SK-N-SH (cell line): ENCODE measurements around the gene FDX1.

Experiments
- CHD2 ChIP-seq: fragments of 150-350 bp; IDR thresholded peaks from 2 replicates; pipeline ENCODE4 v1.6.1; 2018; ENCODE audit warnings: low read length; ENCODE audit not compliant: partially characterized antibody
- EP300 ChIP-seq, 2 experiments: IDR thresholded peaks; 2 replicates each; pipeline versions ENCODE4 v1.4.0 to v1.6.1; 2012; ENCODE audit warnings: borderline replicate concordance in 1 of 2, low read depth in 1 of 2, low read length in 1 of 2
- GABPA ChIP-seq: IDR thresholded peaks from 2 replicates; pipeline ENCODE4 v1.4.0; 2012; ENCODE audit warnings: low read depth, mild to moderate bottlenecking
- RXRA ChIP-seq: IDR thresholded peaks from 2 replicates; pipeline ENCODE4 v1.4.0; 2012; ENCODE audit warnings: low read depth, mild to moderate bottlenecking, borderline replicate concordance
- YY1 ChIP-seq: IDR thresholded peaks from 2 replicates; pipeline ENCODE4 v1.4.0; 2012; ENCODE audit warnings: low read depth, mild to moderate bottlenecking
- TF ChIP-seq, protein P1 (sequence below): fragments of 200-600 bp; sonication (generic); IDR thresholded peaks from 2 replicates; pipeline ENCODE4 v1.6.1; 2017; ENCODE audit warnings: antibody characterized with exemption, mild to moderate bottlenecking, moderate library complexity

DNA sequence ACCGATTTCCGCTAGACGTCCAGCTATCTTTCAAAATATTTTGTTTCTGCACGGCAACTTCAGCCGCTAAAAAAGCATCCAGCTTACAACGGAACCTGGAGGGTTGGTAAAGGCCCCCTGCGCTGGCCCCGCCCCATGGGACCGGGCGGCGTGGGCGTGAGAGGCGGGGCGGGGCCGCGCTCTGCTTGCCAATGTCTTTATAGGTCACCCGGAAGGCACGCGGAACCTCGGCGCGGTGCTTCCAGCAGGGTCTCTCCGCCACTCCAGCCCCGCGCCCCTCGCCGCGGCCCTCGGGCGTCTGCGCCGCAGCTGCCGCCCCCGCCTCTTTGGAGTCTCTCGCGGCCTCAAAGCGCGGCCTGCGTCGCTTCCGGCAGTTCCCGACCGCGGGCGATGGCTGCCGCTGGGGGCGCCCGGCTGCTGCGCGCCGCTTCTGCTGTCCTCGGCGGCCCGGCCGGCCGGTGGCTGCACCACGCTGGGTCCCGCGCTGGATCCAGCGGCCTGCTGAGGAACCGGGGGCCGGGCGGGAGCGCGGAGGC lies at the start of gene FDX1:
- TF ChIP-seq, protein P1, sequence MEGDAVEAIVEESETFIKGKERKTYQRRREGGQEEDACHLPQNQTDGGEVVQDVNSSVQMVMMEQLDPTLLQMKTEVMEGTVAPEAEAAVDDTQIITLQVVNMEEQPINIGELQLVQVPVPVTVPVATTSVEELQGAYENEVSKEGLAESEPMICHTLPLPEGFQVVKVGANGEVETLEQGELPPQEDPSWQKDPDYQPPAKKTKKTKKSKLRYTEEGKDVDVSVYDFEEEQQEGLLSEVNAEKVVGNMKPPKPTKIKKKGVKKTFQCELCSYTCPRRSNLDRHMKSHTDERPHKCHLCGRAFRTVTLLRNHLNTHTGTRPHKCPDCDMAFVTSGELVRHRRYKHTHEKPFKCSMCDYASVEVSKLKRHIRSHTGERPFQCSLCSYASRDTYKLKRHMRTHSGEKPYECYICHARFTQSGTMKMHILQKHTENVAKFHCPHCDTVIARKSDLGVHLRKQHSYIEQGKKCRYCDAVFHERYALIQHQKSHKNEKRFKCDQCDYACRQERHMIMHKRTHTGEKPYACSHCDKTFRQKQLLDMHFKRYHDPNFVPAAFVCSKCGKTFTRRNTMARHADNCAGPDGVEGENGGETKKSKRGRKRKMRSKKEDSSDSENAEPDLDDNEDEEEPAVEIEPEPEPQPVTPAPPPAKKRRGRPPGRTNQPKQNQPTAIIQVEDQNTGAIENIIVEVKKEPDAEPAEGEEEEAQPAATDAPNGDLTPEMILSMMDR, result peak; percentile 51; the same call in 1 of the 2 replicates
- TF ChIP-seq EP300 (IDR thresholded peaks at IDR 0.05; ENCODE audit: borderline replicate concordance in 1 of 2, low read depth in 1 of 2, low read length in 1 of 2) (no peak), CHD2 (peak; percentile 58), GABPA (0 out of 2 replicates have a peak, but pooled peaks have one; percentile 20), RXRA (no peak), YY1 (0 out of 2 replicates have a peak, but pooled peaks have one; percentile 59)
